KMS-11 (cell line): ENCODE data around the gene SLC19A1.

ENCODE experiments used
- H2AFZ ChIP-seq: fragments of 200-600 bp; sonication (generic); 2 replicates; pipeline ENCODE4 v1.6.1; 2016; ENCODE audit warnings: antibody characterized with exemption, mixed run types, low read depth
- H3K27ac ChIP-seq: fragments of 200-600 bp; sonication (generic); 2 replicates; pipeline ENCODE4 v1.6.1; 2016; ENCODE audit warnings: mild to moderate bottlenecking, mixed run types
- H3K27me3 ChIP-seq: fragments of 200-600 bp; sonication (generic); 2 replicates; pipeline ENCODE4 v1.6.1; 2017; ENCODE audit warnings: mild to moderate bottlenecking, low read depth, mixed run types, moderate library complexity; ENCODE audit not compliant: insufficient read depth
- H3K36me3 ChIP-seq: fragments of 200-600 bp; sonication (generic); 2 replicates; pipeline ENCODE4 v1.6.1; 2017; ENCODE audit warnings: mild to moderate bottlenecking, mixed run types; ENCODE audit not compliant: insufficient read depth
- H3K4me1 ChIP-seq: fragments of 200-600 bp; sonication (generic); 2 replicates; pipeline ENCODE4 v1.6.1; 2016; ENCODE audit warnings: mild to moderate bottlenecking, low read depth, mixed run types; ENCODE audit not compliant: poor library complexity, severe bottlenecking
- H3K4me2 ChIP-seq: fragments of 200-600 bp; sonication (generic); 2 replicates; pipeline ENCODE4 v1.7.0; 2016; ENCODE audit warnings: mild to moderate bottlenecking, mixed run types
- H3K4me3 ChIP-seq: fragments of 200-600 bp; sonication (generic); IDR thresholded peaks from 2 replicates; pipeline ENCODE4 v1.6.1; 2017; ENCODE audit warnings: low read depth, low read length, mixed read lengths; ENCODE audit not compliant: insufficient read depth
- H3K79me2 ChIP-seq: fragments of 200-600 bp; sonication (generic); 2 replicates; pipeline ENCODE4 v1.6.1; 2016; ENCODE audit warnings: low read depth, mixed run types; ENCODE audit not compliant: insufficient read depth
- H3K9ac ChIP-seq: fragments of 200-600 bp; sonication (generic); 2 replicates; pipeline ENCODE4 v1.6.1; 2016; ENCODE audit warnings: mild to moderate bottlenecking, mixed run types
- H4K20me1 ChIP-seq: fragments of 200-600 bp; sonication (generic); 2 replicates; pipeline ENCODE4 v1.6.1; 2016; ENCODE audit warnings: mild to moderate bottlenecking, mixed run types; ENCODE audit not compliant: insufficient read depth
- TF ChIP-seq, protein P1 (sequence below): fragments of 200-600 bp; sonication (generic); conservative IDR thresholded peaks from 2 replicates; pipeline ENCODE4 v1.6.1; 2017; ENCODE audit warnings: low read depth, mild to moderate bottlenecking, antibody characterized with exemption, low read length, moderate library complexity, mixed read lengths

Gene SLC19A1

DNA sequence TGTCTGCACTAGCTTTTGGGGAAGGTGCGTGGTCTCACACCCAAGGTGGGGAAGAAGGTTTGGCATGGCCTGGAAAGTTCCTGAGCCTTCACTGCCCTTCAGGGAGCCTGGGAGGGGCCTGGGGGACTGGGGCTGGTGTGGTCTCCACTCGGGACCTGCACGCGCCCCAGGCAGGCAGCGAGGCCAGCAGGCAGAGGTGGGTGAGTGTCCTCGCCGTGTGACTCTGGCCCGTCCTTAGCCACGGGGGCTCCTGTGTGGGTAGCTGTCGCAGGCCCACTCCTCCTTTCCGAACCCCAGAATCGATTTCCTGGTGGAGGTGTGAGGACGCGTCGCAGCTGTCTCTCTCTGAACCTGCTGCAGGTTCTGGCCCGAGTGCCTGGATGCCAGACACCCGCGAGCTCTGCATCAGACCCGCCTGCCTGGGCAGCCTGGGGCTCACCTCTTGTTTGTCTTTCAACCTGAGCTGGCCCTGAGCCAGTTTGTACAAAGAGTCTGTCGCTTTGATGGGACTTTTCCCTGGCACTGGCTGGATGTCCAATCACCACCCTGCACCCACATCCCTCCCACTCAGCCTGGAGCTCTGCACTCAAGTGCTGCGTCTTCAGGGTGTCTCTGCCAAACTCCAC is 36.0 kb upstream of the SLC19A1 start:
- Histone ChIP-seq H3K4me3 (no peak overlapping the region), H3K27ac (no peak overlapping the region), H3K79me2 (no peaks in the 10 kb centered on the region), H3K27me3 (peaks cover 60% of the 10 kb centered on the region), H3K36me3 (no peaks in the 10 kb centered on the region), H2AFZ (no peak overlapping the region), H3K4me2 (no peak overlapping the region), H4K20me1 (no peaks in the 10 kb centered on the region), H3K9ac (no peak overlapping the region), H3K4me1 (no peaks in the 10 kb centered on the region)
- TF ChIP-seq, protein P1, sequence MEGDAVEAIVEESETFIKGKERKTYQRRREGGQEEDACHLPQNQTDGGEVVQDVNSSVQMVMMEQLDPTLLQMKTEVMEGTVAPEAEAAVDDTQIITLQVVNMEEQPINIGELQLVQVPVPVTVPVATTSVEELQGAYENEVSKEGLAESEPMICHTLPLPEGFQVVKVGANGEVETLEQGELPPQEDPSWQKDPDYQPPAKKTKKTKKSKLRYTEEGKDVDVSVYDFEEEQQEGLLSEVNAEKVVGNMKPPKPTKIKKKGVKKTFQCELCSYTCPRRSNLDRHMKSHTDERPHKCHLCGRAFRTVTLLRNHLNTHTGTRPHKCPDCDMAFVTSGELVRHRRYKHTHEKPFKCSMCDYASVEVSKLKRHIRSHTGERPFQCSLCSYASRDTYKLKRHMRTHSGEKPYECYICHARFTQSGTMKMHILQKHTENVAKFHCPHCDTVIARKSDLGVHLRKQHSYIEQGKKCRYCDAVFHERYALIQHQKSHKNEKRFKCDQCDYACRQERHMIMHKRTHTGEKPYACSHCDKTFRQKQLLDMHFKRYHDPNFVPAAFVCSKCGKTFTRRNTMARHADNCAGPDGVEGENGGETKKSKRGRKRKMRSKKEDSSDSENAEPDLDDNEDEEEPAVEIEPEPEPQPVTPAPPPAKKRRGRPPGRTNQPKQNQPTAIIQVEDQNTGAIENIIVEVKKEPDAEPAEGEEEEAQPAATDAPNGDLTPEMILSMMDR: no peak

DNA sequence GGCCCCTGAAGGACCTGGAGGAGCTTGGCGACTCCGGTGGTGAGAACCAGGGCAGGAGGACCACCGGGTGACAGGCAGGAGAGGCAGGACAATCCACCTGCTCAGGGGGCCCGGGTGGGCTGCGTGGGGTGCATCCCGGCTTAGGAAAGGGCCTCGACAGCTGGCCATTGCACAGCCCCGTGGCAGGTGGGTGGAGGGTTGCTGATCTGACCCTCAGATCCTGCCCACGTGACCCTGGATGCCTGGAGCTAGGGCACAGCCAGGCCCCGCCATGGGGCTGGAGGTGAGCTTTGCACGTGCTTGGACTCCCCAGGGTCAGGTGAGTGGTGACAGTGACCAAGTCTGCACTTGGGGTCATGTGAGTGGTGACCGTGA is 35.5 kb upstream of the SLC19A1 start:
- H4K20me1 ChIP-seq: no peaks in the 10 kb centered on the region
- H3K4me2 ChIP-seq: no peak overlapping the region
- H3K79me2 ChIP-seq: no peaks in the 10 kb centered on the region
- no peak overlapping the region for H3K9ac ChIP-seq
- H3K27me3 ChIP-seq: peaks cover 62% of the 10 kb centered on the region
- H3K4me1 ChIP-seq: no peaks in the 10 kb centered on the region
- H3K4me3 ChIP-seq: no peak overlapping the region
- H3K36me3 ChIP-seq: no peaks in the 10 kb centered on the region
- H2AFZ ChIP-seq: no peak overlapping the region
- H3K27ac ChIP-seq: no peak overlapping the region
- TF ChIP-seq, protein P1: no peak

DNA sequence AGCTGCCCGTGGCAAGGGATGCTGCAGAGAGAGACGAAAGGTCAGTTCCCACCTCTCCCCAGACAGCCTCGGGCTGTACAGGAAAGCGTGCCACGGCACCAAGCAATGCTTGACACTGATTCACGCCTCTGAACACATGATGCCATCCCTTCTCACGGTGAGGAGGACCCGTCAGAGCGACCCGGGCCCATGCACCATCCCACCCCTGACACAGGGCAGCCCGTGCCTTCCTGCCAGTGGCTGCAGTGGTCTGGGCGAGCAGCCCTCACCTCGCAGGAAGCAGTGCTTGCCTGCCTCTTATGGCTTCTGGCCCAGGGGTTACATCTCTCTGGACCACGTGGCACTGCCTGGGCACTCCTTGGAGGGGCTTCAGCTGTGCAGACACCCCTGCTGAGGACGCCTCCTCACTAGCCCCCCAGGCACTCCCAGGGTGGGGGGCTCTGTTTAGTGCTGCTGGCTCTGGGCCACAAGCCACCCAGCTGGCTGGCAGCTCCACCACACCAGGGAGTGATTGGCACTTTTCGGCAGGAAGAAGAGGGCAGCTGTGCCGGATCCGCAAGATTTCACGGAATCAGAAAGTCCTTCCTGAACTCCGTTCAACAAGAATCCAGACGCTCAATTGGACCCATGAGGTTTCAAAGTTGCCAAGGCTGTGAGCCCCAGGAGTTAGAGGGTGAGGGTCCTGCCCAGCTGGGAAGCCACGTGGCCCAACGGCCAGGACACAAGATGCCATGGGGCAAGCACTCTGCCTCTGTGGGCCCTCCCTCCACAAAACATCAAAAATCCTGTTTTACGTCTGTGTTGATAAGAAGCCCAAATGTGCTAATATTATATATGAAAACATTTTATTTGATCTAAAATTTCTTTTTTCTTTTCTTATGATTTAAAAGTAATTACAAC is 34.8 kb upstream of the SLC19A1 start:
- Histone ChIP-seq H3K4me3 (no peak overlapping the region), H3K4me2 (no peak overlapping the region), H3K4me1 (no peaks in the 10 kb centered on the region), H3K9ac (no peak overlapping the region), H3K27me3 (peaks cover 68% of the 10 kb centered on the region), H3K27ac (no peak overlapping the region), H3K36me3 (no peaks in the 10 kb centered on the region), H2AFZ (no peak overlapping the region), H4K20me1 (no peaks in the 10 kb centered on the region), H3K79me2 (no peaks in the 10 kb centered on the region)
- TF ChIP-seq, protein P1: no peak

DNA sequence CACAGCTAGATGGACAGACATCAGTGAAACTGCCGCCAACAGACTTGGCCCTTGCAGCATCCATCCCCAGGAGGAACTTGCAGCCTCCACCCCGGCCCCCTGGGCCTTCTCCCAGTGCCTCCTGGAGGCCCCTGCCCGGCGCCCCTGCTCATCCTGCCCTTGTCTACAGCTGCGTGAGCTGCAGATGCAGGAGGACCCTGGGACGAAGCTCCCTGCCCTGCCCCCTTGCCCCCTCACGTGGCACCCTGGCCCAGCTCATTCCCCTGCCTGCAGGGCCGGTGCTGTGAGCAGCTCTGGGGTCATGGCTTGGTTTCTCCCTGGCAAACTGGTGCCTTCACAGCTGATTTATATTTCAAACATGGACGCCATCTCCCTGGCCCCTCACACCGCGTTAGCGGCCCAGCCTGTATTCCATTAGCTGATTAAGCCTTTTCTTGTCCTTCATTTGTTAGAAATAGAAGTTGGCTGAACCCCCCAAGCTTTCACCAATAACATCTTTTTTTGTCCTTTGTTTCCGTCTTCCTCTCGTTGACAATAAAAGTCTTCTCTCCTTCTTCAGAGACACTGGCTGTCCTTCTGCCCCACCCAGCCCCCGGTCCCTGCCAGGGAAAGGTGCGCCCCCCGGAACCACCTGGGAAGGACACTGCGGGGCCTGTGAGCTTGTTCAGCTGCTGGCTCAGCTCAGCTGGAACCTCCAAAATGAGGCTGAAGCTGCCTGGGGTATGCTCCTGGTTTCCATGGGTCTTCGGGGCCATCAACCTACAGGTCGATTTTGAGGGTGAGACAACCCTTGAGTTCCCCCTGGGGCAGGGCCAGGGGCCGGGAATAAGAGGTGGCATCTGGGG is 34.0 kb upstream of the SLC19A1 start:
- Histone ChIP-seq H3K4me2 (no peak overlapping the region), H3K27me3 (peaks cover 75% of the 10 kb centered on the region), H3K4me3 (no peak overlapping the region), H3K79me2 (no peaks in the 10 kb centered on the region), H3K36me3 (no peaks in the 10 kb centered on the region), H4K20me1 (no peaks in the 10 kb centered on the region), H3K4me1 (no peaks in the 10 kb centered on the region), H2AFZ (no peak overlapping the region), H3K27ac (no peak overlapping the region), H3K9ac (no peak overlapping the region)
- TF ChIP-seq, protein P1: no peak
